HG02610 (cell line): ENCODE measurements around the gene PCDH17.

ENCODE experiments used
- ATAC-seq: cut with Tn5 transposase; IDR thresholded peaks from one replicate; pipeline ENCODE4 v1.9.1; 2021; ENCODE audit warnings: mild to moderate bottlenecking, moderate library complexity; ENCODE audit not compliant: unreplicated experiment

PCDH17 gene, protein sequence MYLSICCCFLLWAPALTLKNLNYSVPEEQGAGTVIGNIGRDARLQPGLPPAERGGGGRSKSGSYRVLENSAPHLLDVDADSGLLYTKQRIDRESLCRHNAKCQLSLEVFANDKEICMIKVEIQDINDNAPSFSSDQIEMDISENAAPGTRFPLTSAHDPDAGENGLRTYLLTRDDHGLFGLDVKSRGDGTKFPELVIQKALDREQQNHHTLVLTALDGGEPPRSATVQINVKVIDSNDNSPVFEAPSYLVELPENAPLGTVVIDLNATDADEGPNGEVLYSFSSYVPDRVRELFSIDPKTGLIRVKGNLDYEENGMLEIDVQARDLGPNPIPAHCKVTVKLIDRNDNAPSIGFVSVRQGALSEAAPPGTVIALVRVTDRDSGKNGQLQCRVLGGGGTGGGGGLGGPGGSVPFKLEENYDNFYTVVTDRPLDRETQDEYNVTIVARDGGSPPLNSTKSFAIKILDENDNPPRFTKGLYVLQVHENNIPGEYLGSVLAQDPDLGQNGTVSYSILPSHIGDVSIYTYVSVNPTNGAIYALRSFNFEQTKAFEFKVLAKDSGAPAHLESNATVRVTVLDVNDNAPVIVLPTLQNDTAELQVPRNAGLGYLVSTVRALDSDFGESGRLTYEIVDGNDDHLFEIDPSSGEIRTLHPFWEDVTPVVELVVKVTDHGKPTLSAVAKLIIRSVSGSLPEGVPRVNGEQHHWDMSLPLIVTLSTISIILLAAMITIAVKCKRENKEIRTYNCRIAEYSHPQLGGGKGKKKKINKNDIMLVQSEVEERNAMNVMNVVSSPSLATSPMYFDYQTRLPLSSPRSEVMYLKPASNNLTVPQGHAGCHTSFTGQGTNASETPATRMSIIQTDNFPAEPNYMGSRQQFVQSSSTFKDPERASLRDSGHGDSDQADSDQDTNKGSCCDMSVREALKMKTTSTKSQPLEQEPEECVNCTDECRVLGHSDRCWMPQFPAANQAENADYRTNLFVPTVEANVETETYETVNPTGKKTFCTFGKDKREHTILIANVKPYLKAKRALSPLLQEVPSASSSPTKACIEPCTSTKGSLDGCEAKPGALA (N-terminal part only)

DNA sequence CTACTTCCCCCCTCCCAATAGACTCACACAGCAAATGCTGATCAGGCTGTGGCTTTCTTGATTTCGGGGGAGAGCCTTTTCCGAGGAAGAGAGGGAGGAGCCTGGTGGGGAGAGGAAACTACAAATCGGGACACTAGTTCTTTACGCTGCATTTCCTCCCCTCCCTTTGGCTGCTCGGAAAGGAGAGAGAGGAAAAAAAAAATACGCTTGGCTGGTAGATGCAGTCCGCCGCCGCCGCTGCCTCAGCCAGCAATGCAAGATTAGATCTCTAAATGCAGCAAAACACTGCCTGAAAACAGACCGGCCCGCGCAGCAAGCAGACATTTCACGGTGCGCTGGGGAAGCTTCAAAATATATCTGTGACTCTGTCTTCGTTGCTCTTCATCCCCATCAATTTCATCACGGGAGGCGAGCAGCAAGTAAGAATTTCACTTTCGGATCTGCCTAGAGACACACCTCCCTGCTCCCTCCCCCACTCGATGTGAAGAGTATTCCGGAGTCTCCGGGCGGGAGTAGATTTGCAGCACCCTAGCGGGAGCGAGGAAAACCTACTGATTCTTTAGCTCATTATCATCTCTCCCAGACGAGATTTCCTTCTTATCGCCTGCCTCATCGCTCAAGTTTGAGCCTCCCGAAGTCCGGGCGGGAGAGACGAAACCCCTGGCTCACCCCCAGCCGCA lies at the start of gene PCDH17:
Gene PCDH17 (plus strand): TSS at position 149 of the 680 bp plus-strand sequence. CDS start 803 bp downstream, outside the sequence.
- ATAC-seq, result no peak

DNA sequence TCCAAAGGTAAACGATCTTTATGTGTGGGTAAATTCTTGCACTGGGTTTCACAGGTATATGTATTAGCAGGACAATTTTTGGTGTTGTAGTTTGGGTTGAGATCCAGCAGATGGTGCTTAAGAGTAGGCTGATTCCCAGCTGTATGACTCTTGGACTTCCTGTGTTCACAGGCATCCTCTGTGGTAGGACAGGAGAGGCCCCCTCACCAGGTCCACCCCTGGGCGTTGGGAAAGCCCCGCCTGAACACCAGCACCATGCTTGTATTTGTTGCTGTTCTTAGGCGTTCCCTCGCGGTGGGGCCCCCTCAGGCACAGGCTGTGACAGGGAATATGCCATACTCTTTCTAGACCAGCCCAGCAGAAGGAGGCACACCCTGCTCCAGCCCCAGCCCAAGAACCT lies 49.5 kb upstream of the PCDH17 start:
- no peak for ATAC-seq

DNA sequence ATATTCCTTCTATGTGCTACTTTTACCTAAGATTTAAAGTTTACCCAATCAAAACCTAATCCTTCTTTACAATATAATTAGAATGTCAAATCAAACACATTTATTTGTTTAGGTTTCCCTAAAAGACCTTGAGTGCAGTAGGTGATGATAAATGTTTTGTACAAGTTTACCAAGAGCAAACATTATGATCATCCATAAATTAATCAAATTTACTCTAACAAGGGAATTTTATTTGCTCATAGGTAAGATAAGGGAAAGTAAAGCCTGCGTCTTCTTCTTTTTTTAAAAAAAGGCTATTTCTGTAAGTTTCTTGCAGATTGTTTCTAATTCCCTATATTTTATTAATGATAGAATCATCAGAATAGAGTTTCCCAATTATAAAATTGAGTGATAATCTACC lies 48.0 kb upstream of the PCDH17 start:
- ATAC-seq, result no peak

DNA sequence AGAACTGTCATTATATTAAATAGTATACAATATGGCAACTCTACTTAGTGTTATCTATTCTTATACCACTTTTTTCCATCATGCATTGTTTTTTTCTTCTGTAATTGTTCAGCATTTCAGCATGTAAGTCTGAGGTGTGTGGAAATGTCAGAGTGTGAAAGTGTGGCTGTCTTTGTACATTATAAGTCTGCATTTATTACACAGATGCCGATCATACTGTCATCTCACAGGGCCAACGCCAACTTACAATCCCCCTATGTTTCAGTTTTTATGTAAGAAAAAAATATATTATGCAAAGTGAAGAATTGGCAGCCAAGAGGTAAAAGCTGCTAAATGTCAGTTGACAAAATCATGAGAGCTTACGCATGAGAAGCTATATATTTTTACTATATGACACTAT lies 42.9 kb upstream of the PCDH17 start:
- no peak for ATAC-seq

DNA sequence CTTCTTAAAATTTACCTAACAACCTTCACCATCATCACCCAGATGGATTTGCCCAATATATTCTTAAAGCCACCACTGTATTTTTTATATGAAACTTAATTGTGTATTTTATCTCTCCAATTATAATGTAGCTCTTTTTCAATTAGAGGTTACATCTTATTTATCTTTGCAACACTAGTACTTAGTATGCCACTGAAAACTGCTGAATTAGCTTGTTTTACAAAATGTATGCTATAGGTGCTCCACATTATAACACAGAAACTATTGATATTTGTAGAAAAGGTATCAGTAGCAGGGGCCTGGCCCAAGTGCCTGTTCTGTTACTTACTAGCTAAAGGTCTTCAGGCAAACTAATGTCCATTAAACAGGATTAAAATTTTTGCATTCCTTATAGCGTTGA lies 35.8 kb upstream of the PCDH17 start:
- ATAC-seq, result no peak

DNA sequence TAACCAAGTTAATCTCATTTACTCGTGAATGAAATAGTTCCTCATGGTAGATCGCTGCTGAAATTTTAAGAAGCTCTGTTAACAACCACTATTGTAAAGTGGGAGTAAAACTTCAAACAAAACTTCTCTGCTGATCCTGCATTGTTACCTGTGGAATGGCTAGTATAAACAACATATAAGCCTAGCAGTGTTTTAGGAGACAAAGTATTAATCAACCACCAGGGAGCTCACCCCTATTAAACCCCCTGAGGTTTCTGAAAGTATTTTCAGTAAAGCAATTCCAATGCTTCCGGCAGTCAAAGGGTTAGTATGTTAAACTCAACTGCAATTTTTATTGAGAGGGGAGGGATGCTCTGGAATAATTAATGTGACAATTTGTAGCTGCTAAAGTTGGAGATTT lies 30.0 kb upstream of the PCDH17 start:
- no peak for ATAC-seq

DNA sequence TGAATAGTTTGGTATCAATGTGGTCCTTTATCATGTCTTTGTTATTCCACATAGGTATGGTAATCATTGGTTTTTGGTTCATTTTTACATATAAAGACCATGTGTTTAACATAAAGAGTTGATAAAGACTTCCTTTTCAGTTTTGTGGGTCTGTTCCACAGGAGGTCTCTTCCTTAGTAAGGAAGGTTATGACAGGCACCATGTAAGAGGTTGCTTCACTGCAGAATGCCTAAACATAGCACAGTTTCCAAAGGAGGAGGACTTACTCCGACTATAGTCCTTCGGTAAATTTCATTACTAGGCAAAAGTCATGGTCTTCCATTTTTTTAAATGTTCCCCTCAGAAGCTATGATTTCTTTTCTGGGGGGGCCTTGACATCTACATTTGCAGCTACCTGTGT lies 27.1 kb upstream of the PCDH17 start:
- no peak for ATAC-seq

DNA sequence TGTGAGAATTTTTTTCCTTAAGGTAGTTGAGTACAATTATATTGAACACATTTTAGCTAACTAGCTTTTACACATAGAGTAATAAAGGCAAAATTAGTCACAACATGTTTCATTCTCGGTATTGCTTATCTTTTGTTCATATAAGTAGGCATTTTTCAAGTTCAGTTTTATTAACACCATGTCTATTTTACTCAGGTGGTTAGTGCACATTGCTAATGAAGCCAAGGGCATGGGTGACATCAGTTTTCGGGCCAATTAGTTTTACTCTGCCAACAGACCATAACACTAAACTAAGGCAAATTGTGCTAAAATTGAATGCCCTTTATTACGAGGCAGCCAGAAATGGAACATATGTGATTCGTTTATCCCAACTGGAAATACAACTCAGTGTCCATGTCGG lies 19.6 kb upstream of the PCDH17 start:
- no peak for ATAC-seq

DNA sequence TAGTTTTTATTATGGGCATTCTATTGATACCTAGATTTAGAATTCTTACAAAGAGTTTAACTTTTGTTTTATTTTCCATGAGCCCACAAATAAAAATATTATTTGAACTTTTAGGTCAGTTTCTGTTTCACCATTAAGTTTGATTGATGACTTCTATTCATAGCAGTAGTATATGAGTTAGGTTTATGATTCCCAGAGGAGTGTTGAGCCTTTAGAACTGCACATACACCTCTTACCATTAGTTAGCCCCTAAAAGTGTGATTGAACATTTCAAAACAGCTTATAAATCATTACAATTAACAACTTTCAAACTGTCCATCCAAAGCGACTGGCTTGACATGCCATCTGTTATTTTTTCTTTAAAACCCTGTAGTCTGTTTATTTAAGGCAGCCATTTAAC lies 19.0 kb upstream of the PCDH17 start:
- no peak for ATAC-seq

DNA sequence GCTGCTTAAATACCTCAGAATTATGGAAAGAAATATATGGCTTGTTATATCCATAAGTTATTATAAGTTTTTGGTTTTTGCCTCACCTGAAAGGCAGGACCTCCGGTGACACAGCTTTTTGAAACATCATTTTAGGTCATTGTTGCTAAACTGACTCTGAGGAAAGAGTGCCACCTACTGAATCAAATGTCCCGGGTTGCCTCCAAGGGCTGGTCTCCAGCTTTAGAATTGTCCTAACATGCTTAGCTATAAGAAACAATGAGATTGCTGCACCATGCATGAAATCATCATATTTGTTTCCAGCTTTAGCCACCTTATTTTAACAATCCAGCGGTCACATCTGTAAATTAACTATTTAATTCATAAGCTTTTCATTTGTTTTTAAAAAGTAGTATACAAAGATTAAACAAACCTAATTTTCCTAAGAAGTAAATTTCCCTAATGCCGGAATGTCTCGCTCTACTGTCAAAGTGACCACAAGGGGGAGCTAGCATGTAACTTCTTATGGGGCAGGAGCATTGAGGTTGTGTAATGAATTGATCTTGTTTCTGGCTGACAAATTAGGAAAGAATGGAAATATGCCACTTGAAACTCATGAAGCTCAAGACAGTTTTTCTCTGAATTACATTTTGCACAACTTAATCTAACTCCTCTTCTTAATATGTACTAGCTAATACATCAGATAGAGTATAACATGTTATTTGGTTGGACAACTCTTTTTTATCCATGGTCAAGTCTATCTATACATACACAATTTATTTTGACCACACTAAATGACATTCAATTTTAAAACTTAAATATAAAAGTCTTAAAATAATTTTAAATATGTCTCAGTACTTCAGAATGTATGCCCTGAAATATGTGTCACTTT lies 6.7 kb upstream of the PCDH17 start:
- peak; percentile 39 for ATAC-seq

DNA sequence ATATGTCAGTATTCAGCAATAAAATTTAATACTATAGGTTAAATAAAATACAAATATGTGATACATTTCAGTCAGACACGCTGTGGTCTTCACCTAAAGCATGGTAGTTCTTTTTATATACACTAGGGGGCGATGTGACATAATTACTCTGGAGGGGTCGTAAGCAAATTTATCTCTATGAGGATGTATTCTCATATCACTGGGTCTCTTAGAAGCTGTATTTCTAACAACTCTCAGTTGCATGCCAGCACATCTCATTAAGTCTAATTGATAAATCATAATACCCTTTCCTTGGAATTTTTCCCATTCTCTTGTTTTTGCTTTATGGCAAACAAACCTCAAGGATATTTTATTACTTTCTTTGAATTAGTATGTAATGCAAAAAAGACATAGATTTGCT lies 3.9 kb upstream of the PCDH17 start:
- peak; percentile 40 for ATAC-seq

DNA sequence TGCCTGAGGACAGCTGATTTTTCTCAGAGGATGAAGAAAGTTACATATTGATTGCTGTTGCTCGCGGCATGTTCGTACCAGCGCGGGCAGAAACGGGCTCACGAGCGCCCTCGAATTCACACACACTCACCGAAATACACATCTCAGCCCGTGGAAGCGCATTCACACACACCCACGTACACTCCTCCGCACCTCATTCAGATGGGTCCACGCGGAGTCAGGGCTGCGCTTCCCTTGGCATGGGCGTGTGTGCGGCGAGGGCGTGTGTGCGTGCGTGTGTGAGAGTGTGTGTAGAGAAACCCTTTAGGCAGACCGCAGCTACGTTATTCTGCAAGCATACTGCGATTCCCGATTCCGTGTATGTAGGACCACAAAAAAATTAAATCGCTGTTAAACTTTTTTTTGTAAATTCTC lies 2.1 kb upstream of the PCDH17 start:
- no peak for ATAC-seq

DNA sequence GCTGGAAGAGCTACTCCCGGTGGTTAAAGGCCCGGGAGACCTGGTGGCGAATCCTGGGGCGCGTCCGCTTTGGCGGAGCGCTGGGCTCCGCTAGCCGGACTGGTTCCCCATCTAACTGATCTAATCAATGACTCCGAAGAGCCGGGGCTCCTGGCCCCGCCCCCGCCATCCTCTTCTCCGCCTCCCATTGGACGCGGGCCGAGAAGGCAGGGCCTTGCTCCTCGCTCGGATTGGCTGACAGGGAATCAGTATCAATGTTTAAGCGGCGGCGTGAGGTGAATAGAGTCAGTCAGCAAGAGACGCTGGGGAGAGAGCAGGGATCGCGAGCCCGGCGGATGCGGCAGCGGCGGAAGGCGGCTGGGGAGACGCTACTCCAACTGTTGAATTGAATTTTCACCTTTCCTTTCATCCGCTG lies 1.7 kb upstream of the PCDH17 start:
- ATAC-seq, result peak; percentile 82

DNA sequence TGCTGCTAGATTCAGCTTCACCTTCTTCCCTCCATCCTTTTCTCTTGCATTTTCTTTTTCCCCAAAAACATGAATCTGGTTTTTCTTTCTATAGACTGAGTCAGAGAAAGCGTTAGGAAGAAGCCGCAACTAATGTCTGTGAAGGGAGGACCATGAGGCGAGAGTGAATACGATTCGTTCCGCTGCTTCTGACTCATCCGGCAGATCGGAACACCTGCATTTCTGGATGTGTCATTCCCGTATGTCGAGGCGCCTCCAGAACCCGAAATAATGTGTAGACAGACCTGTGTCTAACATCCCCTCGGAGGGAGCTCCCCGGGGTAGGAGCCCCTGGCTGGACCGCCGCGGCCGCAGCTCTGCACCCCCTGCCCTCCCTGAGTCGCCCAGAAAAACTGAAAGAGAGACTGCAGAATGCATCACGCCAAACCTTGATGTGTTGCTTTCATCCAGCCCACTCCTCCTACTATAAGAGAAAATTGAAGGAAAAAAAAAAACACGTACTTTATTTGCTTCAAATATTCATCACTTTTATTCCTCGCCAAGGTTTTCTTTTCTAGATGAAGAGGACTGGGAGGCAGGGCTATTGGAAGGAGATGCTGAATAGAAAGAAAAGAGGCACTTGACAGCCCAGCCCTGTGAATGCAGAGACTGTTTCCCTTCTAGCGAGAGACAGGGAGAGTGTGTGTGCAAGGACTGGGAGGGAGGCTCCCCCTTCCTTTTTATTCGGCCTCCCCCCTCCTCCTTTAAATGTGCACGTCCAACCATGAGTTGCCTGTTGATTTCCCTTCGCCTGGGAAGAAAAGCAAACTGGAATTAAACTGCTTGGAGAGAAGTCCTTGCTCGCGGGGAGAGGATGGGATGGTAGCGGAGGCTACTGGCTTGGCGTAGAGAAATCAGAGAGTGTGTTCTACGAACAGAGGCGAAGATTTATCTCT lies 616 bp upstream of the PCDH17 start:
- no peak for ATAC-seq

DNA sequence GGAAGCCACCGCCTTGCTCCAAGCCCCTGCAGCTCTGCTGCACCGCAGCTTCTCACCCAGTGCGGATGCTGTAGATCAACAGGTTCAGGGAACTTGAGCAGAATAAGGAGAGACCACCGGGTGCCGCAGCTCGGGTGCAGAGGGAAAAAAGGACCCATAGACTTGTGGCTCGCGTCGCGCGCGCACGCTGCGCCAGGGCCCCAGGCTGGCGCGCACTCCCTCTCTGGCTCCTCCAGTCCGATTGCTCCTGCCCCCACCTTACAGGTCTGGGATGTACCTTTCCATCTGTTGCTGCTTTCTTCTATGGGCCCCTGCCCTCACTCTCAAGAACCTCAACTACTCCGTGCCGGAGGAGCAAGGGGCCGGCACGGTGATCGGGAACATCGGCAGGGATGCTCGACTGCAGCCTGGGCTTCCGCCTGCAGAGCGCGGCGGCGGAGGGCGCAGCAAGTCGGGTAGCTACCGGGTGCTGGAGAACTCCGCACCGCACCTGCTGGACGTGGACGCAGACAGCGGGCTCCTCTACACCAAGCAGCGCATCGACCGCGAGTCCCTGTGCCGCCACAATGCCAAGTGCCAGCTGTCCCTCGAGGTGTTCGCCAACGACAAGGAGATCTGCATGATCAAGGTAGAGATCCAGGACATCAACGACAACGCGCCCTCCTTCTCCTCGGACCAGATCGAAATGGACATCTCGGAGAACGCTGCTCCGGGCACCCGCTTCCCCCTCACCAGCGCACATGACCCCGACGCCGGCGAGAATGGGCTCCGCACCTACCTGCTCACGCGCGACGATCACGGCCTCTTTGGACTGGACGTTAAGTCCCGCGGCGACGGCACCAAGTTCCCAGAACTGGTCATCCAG lies 964 bp downstream of the PCDH17 start:
- no peak for ATAC-seq

DNA sequence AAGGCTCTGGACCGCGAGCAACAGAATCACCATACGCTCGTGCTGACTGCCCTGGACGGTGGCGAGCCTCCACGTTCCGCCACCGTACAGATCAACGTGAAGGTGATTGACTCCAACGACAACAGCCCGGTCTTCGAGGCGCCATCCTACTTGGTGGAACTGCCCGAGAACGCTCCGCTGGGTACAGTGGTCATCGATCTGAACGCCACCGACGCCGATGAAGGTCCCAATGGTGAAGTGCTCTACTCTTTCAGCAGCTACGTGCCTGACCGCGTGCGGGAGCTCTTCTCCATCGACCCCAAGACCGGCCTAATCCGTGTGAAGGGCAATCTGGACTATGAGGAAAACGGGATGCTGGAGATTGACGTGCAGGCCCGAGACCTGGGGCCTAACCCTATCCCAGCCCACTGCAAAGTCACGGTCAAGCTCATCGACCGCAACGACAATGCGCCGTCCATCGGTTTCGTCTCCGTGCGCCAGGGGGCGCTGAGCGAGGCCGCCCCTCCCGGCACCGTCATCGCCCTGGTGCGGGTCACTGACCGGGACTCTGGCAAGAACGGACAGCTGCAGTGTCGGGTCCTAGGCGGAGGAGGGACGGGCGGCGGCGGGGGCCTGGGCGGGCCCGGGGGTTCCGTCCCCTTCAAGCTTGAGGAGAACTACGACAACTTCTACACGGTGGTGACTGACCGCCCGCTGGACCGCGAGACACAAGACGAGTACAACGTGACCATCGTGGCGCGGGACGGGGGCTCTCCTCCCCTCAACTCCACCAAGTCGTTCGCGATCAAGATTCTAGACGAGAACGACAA lies 1.8 kb downstream of the PCDH17 start:
- no peak for ATAC-seq
